Mesenchymal stem cell (in vitro differentiated cells and primary cell): ENCODE data around the gene PRKCA. TPM values are rescaled to one million over a fixed set of nuclear protein-coding genes. Genes with fewer than 3 reads are reported as not detected.

Source experiments
- DNase-seq: peaks from one replicate; pipeline ENCODE4 v3.0.0-alpha.2; 2013
- H2AFZ ChIP-seq: one replicate; pipeline ENCODE4 v1.6.1; 2013; ENCODE audit warnings: low read depth, mild to moderate bottlenecking, control low read depth, inconsistent platforms, low read length, moderate library complexity
- H2AK5ac ChIP-seq: 2 replicates; pipeline ENCODE4 v1.6.1; 2013; ENCODE audit warnings: low read length, moderate library complexity, mild to moderate bottlenecking, inconsistent platforms; ENCODE audit not compliant: severe bottlenecking
- H2BK120ac ChIP-seq: one replicate; pipeline ENCODE4 v1.6.1; 2013; ENCODE audit warnings: low read depth, mild to moderate bottlenecking, inconsistent platforms, low read length, moderate library complexity
- H2BK12ac ChIP-seq, 2 experiments: one replicate each; pipeline ENCODE4 v1.6.1; 2013; ENCODE audit warnings: inconsistent platforms in 2 of 2, low read length in 2 of 2, mild to moderate bottlenecking in 2 of 2, moderate library complexity in 2 of 2, control low read depth in 1 of 2
- H2BK15ac ChIP-seq: one replicate; pipeline ENCODE4 v1.6.1; 2013; ENCODE audit warnings: mild to moderate bottlenecking, low read depth, inconsistent platforms; ENCODE audit not compliant: poor library complexity, severe bottlenecking
- H2BK5ac ChIP-seq: 2 replicates; pipeline ENCODE4 v1.6.1; 2013; ENCODE audit warnings: low read depth, mild to moderate bottlenecking, low read length, control low read depth, inconsistent platforms; ENCODE audit not compliant: poor library complexity, severe bottlenecking
- H3K14ac ChIP-seq, 2 experiments: one replicate each; pipeline ENCODE4 v1.6.1; 2013; ENCODE audit warnings: inconsistent platforms in 2 of 2, low read length in 2 of 2, control low read depth in 1 of 2, mild to moderate bottlenecking in 1 of 2, moderate library complexity in 1 of 2
- H3K18ac ChIP-seq, 2 experiments: one replicate each; pipeline ENCODE4 v1.6.1; 2013; ENCODE audit warnings: inconsistent platforms in 2 of 2, low read length in 2 of 2, control low read depth in 1 of 2, low read depth in 1 of 2, mild to moderate bottlenecking in 1 of 2
- H3K23ac ChIP-seq, 2 experiments: one replicate each; pipeline ENCODE4 v1.6.1; 2013; ENCODE audit warnings: inconsistent platforms in 2 of 2, low read length in 2 of 2, mild to moderate bottlenecking in 2 of 2, moderate library complexity in 2 of 2, control low read depth in 1 of 2
- H3K27ac ChIP-seq: 2 replicates; pipeline ENCODE4 v1.5.1; 2013; ENCODE audit warnings: mild to moderate bottlenecking, moderate library complexity, low read length, control low read depth, inconsistent platforms; ENCODE audit not compliant: poor library complexity, severe bottlenecking
- H3K27me3 ChIP-seq, 2 experiments: 2 replicates each; pipeline versions ENCODE4 v1.6.1 to v1.7.0; 2013; ENCODE audit warnings: low read length in 2 of 2, mild to moderate bottlenecking in 2 of 2, moderate library complexity in 2 of 2, control low read depth in 1 of 2, inconsistent platforms in 1 of 2; ENCODE audit not compliant: control insufficient read depth in 1 of 2, insufficient read depth in 1 of 2
- H3K36me3 ChIP-seq, 2 experiments: 2 replicates each; pipeline versions ENCODE4 v1.6.1 to v1.7.0; 2013; ENCODE audit warnings: low read length in 2 of 2, control low read depth in 1 of 2, inconsistent platforms in 1 of 2, low read depth in 1 of 2, mild to moderate bottlenecking in 1 of 2; ENCODE audit not compliant: insufficient read depth in 2 of 2, control insufficient read depth in 1 of 2
- H3K4ac ChIP-seq, 2 experiments: one replicate each; pipeline ENCODE4 v1.6.1; 2013; ENCODE audit warnings: inconsistent platforms in 2 of 2, low read length in 2 of 2, mild to moderate bottlenecking in 2 of 2, moderate library complexity in 2 of 2, control low read depth in 1 of 2, low read depth in 1 of 2
- H3K4me1 ChIP-seq: 2 replicates; pipeline ENCODE4 v1.6.1; 2013; ENCODE audit warnings: low read depth, low read length, control low read depth; ENCODE audit not compliant: control insufficient read depth, insufficient read depth
- H3K4me2 ChIP-seq: 2 replicates; pipeline ENCODE4 v1.6.1; 2013; ENCODE audit warnings: low read length, mild to moderate bottlenecking, inconsistent platforms; ENCODE audit not compliant: poor library complexity, severe bottlenecking
- H3K4me3 ChIP-seq, 2 experiments: 2 replicates each; pipeline versions ENCODE4 v1.5.1 to v1.7.0; 2013; ENCODE audit warnings: low read length in 2 of 2, mild to moderate bottlenecking in 2 of 2, control low read depth in 1 of 2, low read depth in 1 of 2; ENCODE audit not compliant: insufficient read depth in 1 of 2
- H3K79me1 ChIP-seq: replicated peaks from 2 replicates; pipeline ENCODE4 v1.6.1; 2013; ENCODE audit warnings: mild to moderate bottlenecking, control low read depth, low read length, inconsistent platforms; ENCODE audit not compliant: poor library complexity, severe bottlenecking
- H3K9ac ChIP-seq: 2 replicates; pipeline ENCODE4 v1.7.0; 2013; ENCODE audit warnings: mild to moderate bottlenecking, low read length, moderate library complexity
- H3K9me3 ChIP-seq: 2 replicates; pipeline ENCODE4 v1.7.0; 2013; ENCODE audit warnings: mild to moderate bottlenecking, low read length; ENCODE audit not compliant: control insufficient read depth
- H4K8ac ChIP-seq: one replicate; pipeline ENCODE4 v1.6.1; 2013; ENCODE audit warnings: inconsistent platforms, mild to moderate bottlenecking, low read length, moderate library complexity
- H4K91ac ChIP-seq: one replicate; pipeline ENCODE4 v1.6.1; 2013; ENCODE audit warnings: mild to moderate bottlenecking, low read length, inconsistent platforms
- WGBS: methylation state at CpG from one replicate; pipeline ENCODE4 v1.1.7; 2013; ENCODE audit warnings: mixed read lengths; 5-methylcytosine and 5-hydroxymethylcytosine counted together
- small RNA-seq: library from polyadenylated mRNA; stranded (forward); fragments of <200 nt; extraction: miRNeasy Mini kit (QIAGEN cat#:217004); gene quantifications from one replicate; pipeline ENCODE3, GENCODE V24; 2013; ENCODE audit warnings: low read depth

PRKCA gene

GRCh38 chr17:66860204-66860603 is 557.8 kb downstream of the PRKCA start:
- no peak overlapping the region for H3K18ac ChIP-seq
- no peak overlapping the region for H2AK5ac ChIP-seq
- H3K27ac ChIP-seq = no peak overlapping the region
- H3K23ac ChIP-seq = no peak overlapping the region
- no peak overlapping the region for H3K14ac ChIP-seq
- no peaks in the 10 kb centered on the region for H3K4me1 ChIP-seq
- no peak overlapping the region for H2BK5ac ChIP-seq
- H2AFZ ChIP-seq = no peak overlapping the region
- DNase-seq = no peak
- H4K8ac ChIP-seq = no peak overlapping the region
- no peak overlapping the region for H4K91ac ChIP-seq
- H3K9ac ChIP-seq = no peak overlapping the region
- no peak overlapping the region for H2BK15ac ChIP-seq
- no peak overlapping the region for H3K4me2 ChIP-seq
- peaks cover 3% of the 10 kb centered on the region for H3K9me3 ChIP-seq
- H3K79me1 ChIP-seq = no peaks in the 10 kb centered on the region
- no peaks in the 10 kb centered on the region for H3K36me3 ChIP-seq
- WGBS = 40% methylated on average over 1 of the region's 3 CpGs
- H3K4me3 ChIP-seq = no peak overlapping the region
- peaks cover 27 to 32% of the 10 kb centered on the region in 2 experiments for H3K27me3 ChIP-seq
- H3K4ac ChIP-seq = no peak overlapping the region
- no peak overlapping the region for H2BK12ac ChIP-seq
- H2BK120ac ChIP-seq = no peak overlapping the region

Small RNA genes lying within 50 kb of the gene (small RNA-seq; reads per million reads assigned to genes)
- not detected for gene MIR634
- not detected for gene RN7SL735P
- 0.86 reads per million for gene RNA5SP444
- gene RNA5SP445 = not detected
- not detected for gene RNU6-928P
